Measurements from ENCODE around the gene APLN.

APLN gene

DNA sequence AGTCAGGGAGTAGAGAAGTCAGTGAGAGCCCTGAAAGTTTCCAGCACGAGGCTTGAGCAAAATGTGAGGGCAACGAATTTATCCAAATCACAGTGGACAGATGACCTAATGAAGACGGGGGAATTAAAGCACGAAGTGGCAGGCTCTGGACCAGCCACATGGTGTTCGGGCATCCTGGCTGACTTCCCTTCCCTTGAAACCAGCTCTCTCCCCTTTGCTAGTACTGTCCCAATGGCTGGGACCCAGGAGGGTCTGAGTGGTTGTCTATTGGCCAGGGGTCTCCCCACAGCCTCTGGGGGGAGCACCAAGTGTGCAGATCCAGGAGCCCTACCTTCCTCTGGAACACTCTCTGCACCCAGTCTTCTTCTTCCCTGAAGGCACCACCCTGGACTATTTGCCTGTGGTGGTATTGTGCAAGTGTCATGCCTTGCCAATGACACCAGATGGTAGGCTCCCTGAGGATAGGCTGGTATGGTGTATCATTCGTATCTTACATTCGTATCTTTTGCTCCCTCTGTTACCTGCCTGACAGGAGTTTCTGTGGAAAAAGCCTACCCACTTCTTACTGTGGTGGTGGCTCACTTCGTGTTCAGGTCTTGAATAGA lies 2.1 kb downstream of the APLN start:
- no peaks in the 10 kb centered on the region for H3K9me3 ChIP-seq (ENCODE audit: control insufficient read depth, low read length)
- no peak for DNase-seq
- H3K4me1 ChIP-seq (ENCODE audit: control insufficient read depth, insufficient read depth, low read length, poor library complexity, severe bottlenecking), result peaks cover 5% of the 10 kb centered on the region
- H3K27ac ChIP-seq (ENCODE audit: insufficient read depth, low read length, poor library complexity, severe bottlenecking), result no peak overlapping the region
- peaks cover 3% of the 10 kb centered on the region for H3K27me3 ChIP-seq (replicated peaks; ENCODE audit: control insufficient read depth, insufficient read depth, low read length, poor library complexity, severe bottlenecking)
- no peak overlapping the region for H3K4me3 ChIP-seq (ENCODE audit: insufficient read depth, low read depth, low read length, poor library complexity, severe bottlenecking)
- H3K36me3 ChIP-seq (ENCODE audit: control insufficient read depth, insufficient read depth, low read length), result no peaks in the 10 kb centered on the region

DNA sequence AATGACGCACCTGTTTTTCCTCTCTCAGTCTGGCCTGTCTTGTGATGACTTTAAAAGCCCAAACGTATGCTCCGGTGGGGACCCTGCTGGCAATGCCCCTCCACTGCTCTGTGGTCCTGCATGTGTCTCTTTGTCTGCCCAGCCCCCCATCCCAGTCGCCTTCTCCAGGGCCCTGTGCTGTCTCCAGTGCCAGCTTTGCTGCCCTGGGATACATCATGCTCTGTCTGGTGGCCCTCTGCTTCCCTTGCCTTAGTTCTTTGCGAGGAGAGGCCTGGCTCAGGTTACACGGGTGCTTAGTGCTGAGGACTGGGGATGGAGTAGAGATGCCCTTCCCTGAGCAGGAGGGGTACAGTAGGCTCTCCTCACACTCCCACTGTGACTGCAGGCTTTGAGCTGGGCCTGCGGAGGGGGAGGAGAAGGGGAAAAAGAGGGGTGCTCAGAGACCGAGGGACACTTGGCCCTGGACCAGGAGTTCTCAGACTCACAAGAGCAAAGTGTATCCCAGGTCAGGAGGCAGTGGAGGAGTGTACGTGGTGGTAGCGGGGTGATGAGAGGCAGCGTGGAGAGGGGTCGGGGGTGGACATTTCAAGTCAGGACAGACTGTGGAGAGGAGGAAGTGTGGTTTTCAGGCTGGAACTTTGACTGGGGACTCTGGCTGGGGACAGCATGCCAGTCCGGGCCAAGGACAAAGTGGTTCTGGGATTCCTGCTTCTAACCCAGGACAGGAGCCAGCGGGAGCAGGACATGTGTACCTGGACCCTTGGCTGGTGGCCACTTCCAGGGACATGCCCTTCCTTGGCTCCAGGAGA lies 2.8 kb downstream of the APLN start:
- Histone ChIP-seq H3K4me1 (ENCODE audit: control insufficient read depth, insufficient read depth, low read length, poor library complexity, severe bottlenecking) (peaks cover 5% of the 10 kb centered on the region), H3K9me3 (ENCODE audit: control insufficient read depth, low read length) (no peaks in the 10 kb centered on the region), H3K4me3 (ENCODE audit: insufficient read depth, low read depth, low read length, poor library complexity, severe bottlenecking) (no peak overlapping the region), H3K36me3 (ENCODE audit: control insufficient read depth, insufficient read depth, low read length) (no peaks in the 10 kb centered on the region), H3K27me3 (replicated peaks; ENCODE audit: control insufficient read depth, insufficient read depth, low read length, poor library complexity, severe bottlenecking) (peaks cover 3% of the 10 kb centered on the region), H3K27ac (ENCODE audit: insufficient read depth, low read length, poor library complexity, severe bottlenecking) (no peak overlapping the region)
- DNase-seq, result no peak

DNA sequence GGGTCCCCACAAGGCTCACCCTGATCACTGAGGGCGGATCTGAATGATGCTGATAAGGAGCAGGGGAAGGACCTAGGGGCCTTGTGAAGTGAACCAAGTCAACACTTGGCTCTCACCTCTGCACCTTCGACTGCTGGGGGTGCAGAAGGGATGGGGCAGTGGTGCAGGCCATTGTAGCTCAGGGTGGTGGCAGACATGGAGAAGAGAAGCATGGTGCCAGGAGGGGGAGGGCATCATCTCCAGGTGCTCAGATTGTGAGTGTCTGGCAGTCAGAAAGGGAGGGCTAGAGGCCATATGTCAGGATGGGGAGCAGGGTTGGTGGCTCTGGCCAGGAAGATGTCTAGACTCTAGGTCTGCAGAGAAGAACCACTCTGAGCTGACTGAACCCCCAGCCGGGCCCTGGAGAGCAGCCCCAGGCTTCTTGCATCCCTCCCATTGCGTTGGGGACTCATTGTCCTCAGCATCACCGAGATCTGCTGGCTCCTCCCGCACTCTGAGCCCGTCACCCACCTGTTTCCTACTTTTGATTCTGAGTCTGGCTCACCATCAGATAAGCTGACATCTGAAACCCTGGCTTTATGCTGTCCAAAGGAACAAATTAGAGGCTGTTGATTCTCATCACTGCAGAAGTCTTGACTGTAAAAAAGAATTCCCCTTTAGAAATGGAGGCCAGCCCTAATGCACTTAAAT lies 3.8 kb downstream of the APLN start:
- no peak for DNase-seq
- Histone ChIP-seq H3K27me3 (replicated peaks; ENCODE audit: control insufficient read depth, insufficient read depth, low read length, poor library complexity, severe bottlenecking) (peaks cover 3% of the 10 kb centered on the region), H3K9me3 (ENCODE audit: control insufficient read depth, low read length) (no peaks in the 10 kb centered on the region), H3K4me3 (ENCODE audit: insufficient read depth, low read depth, low read length, poor library complexity, severe bottlenecking) (no peak overlapping the region), H3K4me1 (ENCODE audit: control insufficient read depth, insufficient read depth, low read length, poor library complexity, severe bottlenecking) (peaks cover 5% of the 10 kb centered on the region), H3K27ac (ENCODE audit: insufficient read depth, low read length, poor library complexity, severe bottlenecking) (no peak overlapping the region), H3K36me3 (ENCODE audit: control insufficient read depth, insufficient read depth, low read length) (no peaks in the 10 kb centered on the region)

DNA sequence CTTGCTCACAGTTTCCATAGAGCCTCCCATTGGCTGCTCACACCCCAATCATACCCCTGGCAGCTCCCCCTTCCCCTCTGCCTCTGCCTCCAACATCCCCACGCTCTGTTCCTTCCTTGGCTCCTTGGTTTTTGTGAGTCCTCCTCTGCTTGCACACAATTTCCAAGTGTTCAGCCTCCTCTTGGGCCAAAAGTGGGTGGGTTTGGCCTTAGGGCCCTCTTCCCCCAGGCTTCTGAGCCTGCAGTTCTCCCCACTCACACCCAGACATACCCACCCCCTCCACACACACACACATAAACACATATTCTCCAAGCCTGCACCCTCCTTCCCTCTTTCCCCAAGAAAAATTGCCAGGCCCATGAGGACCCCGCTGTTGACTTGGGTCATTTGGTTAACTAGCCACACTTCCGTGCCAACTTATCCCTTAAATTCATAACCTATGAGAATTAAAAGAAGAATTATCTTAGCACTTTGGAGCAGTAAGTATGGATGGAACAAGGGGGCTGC lies 4.5 kb downstream of the APLN start:
- no peak overlapping the region for H3K27ac ChIP-seq (ENCODE audit: insufficient read depth, low read length, poor library complexity, severe bottlenecking)
- no peak for DNase-seq
- no peaks in the 10 kb centered on the region for H3K9me3 ChIP-seq (ENCODE audit: control insufficient read depth, low read length)
- peaks cover 4% of the 10 kb centered on the region for H3K4me1 ChIP-seq (ENCODE audit: control insufficient read depth, insufficient read depth, low read length, poor library complexity, severe bottlenecking)
- H3K4me3 ChIP-seq (ENCODE audit: insufficient read depth, low read depth, low read length, poor library complexity, severe bottlenecking), result no peak overlapping the region
- no peaks in the 10 kb centered on the region for H3K36me3 ChIP-seq (ENCODE audit: control insufficient read depth, insufficient read depth, low read length)
- peaks cover 3% of the 10 kb centered on the region for H3K27me3 ChIP-seq (replicated peaks; ENCODE audit: control insufficient read depth, insufficient read depth, low read length, poor library complexity, severe bottlenecking)

DNA sequence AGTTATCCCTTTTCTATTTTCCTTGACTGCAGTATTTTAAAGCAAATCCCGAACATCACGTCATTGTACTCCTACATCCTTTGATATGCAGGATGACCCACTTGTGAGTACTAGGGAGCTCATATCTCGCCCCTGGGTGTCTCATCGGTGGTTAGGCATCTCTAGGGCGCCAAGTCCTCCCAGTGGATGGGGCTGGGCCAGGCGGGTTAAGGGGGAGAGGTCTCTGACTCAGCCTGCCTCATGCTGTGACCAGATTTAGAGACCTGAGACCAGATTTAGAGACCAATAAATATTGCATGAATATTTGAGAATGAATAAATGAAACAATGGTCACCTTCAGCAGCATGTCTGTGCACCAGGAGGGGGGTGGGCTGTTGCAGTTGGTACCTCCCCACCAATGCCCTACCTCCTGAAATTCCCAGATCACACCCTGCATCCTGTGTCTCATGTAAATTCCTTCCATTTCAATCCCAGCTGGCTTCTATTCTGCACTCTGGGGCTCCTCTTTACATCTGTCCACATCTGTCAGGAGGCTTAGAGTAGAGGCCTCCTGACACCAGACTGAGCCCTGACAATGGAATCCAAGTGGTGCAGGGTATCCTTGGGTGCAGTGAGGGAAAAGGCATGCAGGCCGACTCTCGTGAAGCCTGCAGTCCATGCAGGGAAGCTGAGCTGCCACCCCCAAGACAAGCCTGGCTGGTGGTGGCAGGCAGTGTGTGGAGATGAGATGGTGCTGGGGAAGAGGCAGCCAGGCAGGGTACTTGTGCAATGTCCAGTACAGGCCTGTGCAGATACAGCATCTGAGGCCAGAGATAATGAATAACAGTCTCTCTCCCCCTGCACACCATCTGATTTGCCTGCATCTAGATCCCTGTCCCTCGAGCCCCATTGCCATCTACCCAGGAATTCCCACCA lies 5.2 kb downstream of the APLN start:
- H3K36me3 ChIP-seq (ENCODE audit: control insufficient read depth, insufficient read depth, low read length), result no peaks in the 10 kb centered on the region
- no peaks in the 10 kb centered on the region for H3K4me1 ChIP-seq (ENCODE audit: control insufficient read depth, insufficient read depth, low read length, poor library complexity, severe bottlenecking)
- H3K27me3 ChIP-seq (replicated peaks; ENCODE audit: control insufficient read depth, insufficient read depth, low read length, poor library complexity, severe bottlenecking), result peaks cover 3% of the 10 kb centered on the region
- H3K4me3 ChIP-seq (ENCODE audit: insufficient read depth, low read depth, low read length, poor library complexity, severe bottlenecking), result no peak overlapping the region
- H3K9me3 ChIP-seq (ENCODE audit: control insufficient read depth, low read length), result no peaks in the 10 kb centered on the region
- no peak for DNase-seq
- no peak overlapping the region for H3K27ac ChIP-seq (ENCODE audit: insufficient read depth, low read length, poor library complexity, severe bottlenecking)

DNA sequence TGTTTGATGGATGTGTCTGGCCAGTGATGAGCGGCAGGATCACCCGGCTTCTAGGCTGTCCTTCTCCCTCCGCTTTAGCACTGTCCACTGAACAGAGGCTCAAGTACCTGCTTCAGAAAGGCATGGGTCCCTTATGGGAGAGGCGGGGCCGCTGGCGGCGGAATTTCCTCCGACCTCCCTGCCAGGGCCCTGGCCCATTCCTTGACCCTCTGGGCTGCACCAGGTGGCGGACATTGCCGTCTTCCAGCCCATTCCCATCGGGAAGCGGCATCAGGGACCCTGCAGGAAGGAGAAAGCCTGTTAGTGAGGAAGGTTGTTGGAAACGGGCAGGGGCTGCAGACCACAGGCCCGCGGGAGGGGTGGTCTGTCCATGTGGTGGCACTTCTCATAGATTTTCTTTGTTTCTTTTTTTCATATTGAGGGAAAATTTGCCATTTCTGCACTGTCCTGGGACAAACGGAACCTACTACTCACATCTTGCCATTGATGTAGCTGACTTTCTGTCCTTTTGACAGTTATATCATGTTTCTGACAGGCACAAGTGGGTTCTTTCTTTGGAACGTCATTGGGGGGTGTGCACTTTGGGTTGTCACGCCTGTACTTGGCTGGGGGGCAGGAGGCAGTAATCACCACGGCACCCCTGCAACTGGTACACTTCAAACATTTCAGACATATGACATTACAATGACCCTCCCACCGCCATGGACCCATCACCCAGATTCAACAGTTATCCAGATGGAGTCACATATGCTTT lies 6.1 kb downstream of the APLN start:
- Histone ChIP-seq H3K27ac (ENCODE audit: insufficient read depth, low read length, poor library complexity, severe bottlenecking) (no peak overlapping the region), H3K36me3 (ENCODE audit: control insufficient read depth, insufficient read depth, low read length) (no peaks in the 10 kb centered on the region), H3K27me3 (replicated peaks; ENCODE audit: control insufficient read depth, insufficient read depth, low read length, poor library complexity, severe bottlenecking) (no peaks in the 10 kb centered on the region), H3K4me1 (ENCODE audit: control insufficient read depth, insufficient read depth, low read length, poor library complexity, severe bottlenecking) (no peaks in the 10 kb centered on the region), H3K4me3 (ENCODE audit: insufficient read depth, low read depth, low read length, poor library complexity, severe bottlenecking) (no peak overlapping the region), H3K9me3 (ENCODE audit: control insufficient read depth, low read length) (no peaks in the 10 kb centered on the region)
- DNase-seq, result no peak

DNA sequence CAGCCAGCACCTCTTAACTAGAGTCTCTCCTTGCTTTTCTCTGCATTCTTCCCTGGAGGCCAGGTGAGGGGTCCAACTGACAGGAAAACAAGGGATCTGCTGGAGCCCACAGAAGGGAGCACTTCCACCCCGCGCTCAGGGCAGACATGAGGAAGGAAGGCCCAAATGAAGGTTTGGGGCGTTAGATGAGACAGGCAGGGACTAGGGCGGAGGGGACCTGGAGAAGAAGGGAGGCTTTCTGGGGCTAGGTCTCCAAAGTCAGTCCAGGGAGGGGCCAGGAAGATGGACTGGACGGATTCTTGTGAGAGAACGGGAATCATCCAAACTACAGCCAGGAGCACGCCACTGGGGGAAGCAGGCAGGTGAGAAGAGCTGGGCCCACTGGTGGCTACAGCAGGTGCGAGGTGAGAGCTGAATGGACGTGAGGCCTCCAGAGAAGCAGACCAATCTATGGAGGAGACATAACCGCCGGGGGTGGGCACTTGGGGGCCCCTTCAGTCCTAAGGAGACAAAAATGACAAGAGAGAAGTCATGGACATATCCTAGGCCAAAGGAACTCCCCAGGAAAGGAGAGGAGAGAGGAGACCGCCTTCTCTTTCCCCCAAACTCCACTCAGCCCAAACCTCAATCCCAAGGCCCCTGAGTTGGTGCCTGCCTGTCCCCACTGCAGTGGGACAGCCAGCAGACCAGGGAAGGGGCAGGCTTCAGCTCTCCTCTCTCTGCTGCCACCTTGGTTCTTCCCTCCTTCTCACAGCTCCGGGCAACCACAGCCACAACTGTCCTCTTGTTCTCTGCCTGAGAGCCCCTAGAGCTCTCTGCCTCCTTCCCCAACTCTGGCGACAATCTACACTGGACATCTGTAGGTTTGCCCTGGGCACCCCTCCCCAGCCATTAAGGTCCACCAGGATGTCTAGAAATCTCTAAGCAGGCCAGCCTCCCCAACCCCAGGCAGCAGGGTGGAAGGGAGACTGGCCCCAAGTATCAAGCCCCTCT lies 7.0 kb downstream of the APLN start:
- Histone ChIP-seq H3K4me3 (ENCODE audit: insufficient read depth, low read depth, low read length, poor library complexity, severe bottlenecking) (no peak overlapping the region), H3K36me3 (ENCODE audit: control insufficient read depth, insufficient read depth, low read length) (no peaks in the 10 kb centered on the region), H3K27ac (ENCODE audit: insufficient read depth, low read length, poor library complexity, severe bottlenecking) (no peak overlapping the region), H3K4me1 (ENCODE audit: control insufficient read depth, insufficient read depth, low read length, poor library complexity, severe bottlenecking) (no peaks in the 10 kb centered on the region), H3K9me3 (ENCODE audit: control insufficient read depth, low read length) (no peaks in the 10 kb centered on the region), H3K27me3 (replicated peaks; ENCODE audit: control insufficient read depth, insufficient read depth, low read length, poor library complexity, severe bottlenecking) (no peaks in the 10 kb centered on the region)
- DNase-seq, result no peak

DNA sequence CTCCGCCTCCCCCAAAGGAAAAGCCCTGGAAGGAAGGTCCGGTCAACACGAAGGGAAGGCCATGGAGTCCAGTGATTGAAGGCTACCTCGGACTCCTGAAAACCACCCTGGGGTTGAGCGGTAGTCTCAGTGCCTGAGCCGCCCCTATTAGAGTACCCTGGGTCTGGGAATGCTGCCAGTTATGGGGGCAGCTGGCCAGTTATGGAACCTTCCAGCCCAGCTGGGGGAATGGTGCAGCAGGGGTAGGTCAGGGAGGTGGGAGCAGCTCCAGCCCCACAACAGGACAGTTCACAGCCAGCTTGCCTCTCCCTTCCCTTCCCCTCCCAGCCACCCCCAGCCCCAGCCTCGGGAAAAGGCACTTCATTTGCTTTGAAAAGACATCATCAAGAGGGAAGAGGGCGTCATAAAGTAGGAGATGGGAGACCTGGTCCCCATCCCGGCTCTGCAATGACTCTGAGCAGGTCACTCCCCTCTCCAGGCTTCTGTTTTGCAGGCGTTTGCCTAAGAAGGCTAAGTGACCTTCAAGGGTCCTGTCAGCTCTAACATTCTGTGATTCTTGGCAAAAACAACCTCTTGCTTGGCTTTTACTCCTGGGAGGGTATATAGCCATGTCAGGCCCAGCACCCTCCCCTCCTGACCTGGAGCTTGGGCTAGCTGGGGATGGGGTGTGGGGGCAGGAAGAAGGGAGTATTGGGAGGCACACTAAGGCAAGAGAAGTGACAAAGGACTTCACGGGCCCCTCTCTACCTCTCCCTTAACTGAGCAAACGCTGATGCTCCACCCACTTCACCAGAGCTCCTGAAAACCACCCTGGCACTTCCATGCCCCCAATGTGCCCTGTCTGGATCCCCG lies 8.0 kb downstream of the APLN start:
- no peaks in the 10 kb centered on the region for H3K27me3 ChIP-seq (replicated peaks; ENCODE audit: control insufficient read depth, insufficient read depth, low read length, poor library complexity, severe bottlenecking)

More for the DNA sequence above, 8.0 kb downstream of the APLN start:
- Histone ChIP-seq H3K9me3 (ENCODE audit: control insufficient read depth, low read length) (no peaks in the 10 kb centered on the region), H3K36me3 (ENCODE audit: control insufficient read depth, insufficient read depth, low read length) (no peaks in the 10 kb centered on the region), H3K27ac (ENCODE audit: insufficient read depth, low read length, poor library complexity, severe bottlenecking) (no peak overlapping the region), H3K4me1 (ENCODE audit: control insufficient read depth, insufficient read depth, low read length, poor library complexity, severe bottlenecking) (no peaks in the 10 kb centered on the region), H3K4me3 (ENCODE audit: insufficient read depth, low read depth, low read length, poor library complexity, severe bottlenecking) (no peak overlapping the region)
- no peak for DNase-seq

Measured in effector memory CD4-positive, alpha-beta T cell (primary cell).